T-helper 2 cell (primary cell): ENCODE measurements around the gene ARHGEF19.
"Not testable (repeated sequence)": the region's sequence is repeated elsewhere in the genome, so short reads cannot be mapped to it uniquely, and the experiment has no call there.

ENCODE experiments used
- DNase-seq, 5 experiments: peaks; one replicate each; pipeline versions ENCODE4 v3.0.0 to v3.0.0-alpha.2; 2012 to 2022

The ARHGEF19 gene

DNA sequence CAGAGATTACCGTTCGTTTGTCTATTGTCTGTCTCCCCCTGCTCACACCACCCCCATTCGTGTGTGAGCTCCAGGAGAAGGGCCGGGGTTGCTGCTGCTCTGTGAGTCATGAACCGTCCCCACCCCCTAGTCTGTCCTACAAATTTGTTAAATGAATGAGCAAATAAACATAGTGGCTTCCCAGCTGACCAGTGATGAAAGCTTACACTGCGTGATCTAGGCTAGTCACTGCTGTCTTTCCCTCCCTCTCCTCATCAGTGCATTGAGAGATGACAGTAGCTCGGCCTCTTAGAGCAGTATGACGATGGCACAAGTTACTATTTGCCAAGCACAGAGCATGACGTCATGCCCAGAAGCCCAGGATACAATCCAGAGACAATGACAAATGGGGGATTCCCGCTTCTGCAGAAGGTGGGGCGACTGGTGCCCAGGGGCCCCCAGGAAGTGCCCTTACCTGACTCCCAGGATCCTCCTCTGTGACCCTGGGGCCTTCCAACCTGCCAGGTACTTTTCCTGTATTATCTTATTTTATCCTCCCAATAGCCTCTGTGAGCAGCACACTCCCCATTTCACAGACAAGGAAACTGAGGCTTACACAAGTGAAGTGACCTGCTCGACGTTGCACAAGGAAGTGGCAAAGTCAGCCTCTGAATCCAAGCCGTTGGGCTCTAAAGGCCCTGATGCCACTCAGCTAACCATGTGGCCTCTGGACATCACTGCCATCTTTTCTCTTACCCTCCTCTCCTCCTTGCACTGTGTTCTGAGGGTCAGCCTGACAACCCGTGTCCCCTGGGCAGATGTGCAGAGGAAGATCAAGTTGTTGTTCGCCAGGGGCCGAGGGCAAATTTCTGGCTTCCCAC is 48.0 kb downstream of the ARHGEF19 start:
- DNase-seq, result no peak

DNA sequence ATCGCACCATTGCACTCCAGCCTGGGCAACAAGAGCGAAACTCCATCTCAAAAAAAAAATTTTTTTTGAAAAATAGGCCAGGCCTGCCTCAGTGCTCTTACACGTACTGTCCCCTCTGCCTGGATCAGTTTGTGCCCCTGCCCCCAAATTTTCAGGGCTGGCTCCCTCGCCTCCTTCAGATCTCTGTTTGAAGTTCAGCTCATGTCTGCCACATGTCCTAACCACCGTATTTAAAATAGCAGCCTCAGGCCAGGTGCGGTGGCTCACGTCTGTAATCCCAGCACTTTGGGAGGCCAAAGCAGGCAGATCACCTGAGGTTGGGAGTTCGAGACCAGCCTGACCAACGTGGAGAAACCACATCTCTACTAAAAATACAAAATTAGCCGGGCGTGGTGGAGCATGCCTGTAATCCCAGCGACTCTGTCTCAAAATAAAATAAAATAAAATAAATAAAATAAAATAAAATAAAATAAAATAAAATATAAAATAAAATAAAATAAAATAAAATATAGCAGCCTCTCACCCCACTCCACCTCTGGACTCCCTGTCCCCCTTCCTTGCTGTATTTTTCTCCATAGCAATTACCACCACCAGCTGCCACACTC is 48.7 kb downstream of the ARHGEF19 start:
- DNase-seq, result not testable (repeated sequence)

GRCh38 chr1:16162163-16162822 is 50.2 kb downstream of the ARHGEF19 start:
- DNase-seq, result peak; percentile 38 to 73 (median 56)

DNA sequence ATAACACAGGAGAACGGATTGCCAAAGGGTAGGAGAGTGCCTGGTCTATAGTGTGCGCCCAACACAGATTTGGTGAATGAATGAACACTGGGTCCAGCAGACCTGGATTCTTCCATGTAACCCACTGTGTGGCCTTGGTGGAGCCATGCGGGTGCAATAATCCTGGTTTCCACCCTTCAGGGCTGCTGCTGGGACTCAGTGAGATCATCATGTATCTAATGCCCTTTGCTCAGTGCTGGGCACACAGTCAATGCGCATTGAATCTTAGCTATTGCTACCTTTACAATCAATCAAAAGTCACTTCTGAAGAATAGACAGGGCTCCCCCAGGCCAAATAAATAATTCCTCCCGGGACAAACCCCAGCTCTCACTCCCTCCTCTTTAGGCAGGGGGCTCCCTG is 50.7 kb downstream of the ARHGEF19 start:
- DNase-seq, result no peak

- no peak for DNase-seq
These were observed 53.2 kb downstream of the ARHGEF19 start for GRCh38 chr1:16158993-16159831.

DNA sequence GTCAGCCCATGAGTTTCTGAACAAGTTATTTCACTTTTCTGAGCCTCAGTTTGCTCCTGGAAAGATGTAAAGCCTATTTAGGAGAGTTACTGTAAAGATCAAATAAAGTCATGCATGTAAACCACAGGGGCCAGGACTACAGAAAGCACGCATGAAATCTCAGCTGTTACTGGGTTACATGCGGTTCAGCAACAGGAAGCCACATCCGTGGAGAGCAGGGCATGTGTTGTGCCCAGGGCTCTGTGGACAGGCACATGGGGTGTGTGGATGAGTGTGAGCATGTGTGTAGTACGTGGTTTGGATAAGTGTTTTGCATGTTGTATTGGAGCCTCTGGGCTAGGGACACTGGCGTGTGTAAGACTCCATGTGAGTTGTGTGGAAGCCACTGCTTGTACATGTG is 54.4 kb downstream of the ARHGEF19 start:
- peak in 3 of 5 experiments; percentile 33 to 84 (median 55) for DNase-seq

- DNase-seq, result no peak
These were observed 55.5 kb downstream of the ARHGEF19 start for GRCh38 chr1:16156848-16157495.

GRCh38 chr1:16155537-16156410 is 56.7 kb downstream of the ARHGEF19 start, which contains the start of gene EPHA2:
EPHA2 (minus strand) TSS chr1:16156069; CDS start chr1:16155932, 137 bp downstream.
- no peak for DNase-seq

- DNase-seq, result no peak
These were observed 58.3 kb downstream of the ARHGEF19 start for GRCh38 chr1:16153999-16154673.

DNA sequence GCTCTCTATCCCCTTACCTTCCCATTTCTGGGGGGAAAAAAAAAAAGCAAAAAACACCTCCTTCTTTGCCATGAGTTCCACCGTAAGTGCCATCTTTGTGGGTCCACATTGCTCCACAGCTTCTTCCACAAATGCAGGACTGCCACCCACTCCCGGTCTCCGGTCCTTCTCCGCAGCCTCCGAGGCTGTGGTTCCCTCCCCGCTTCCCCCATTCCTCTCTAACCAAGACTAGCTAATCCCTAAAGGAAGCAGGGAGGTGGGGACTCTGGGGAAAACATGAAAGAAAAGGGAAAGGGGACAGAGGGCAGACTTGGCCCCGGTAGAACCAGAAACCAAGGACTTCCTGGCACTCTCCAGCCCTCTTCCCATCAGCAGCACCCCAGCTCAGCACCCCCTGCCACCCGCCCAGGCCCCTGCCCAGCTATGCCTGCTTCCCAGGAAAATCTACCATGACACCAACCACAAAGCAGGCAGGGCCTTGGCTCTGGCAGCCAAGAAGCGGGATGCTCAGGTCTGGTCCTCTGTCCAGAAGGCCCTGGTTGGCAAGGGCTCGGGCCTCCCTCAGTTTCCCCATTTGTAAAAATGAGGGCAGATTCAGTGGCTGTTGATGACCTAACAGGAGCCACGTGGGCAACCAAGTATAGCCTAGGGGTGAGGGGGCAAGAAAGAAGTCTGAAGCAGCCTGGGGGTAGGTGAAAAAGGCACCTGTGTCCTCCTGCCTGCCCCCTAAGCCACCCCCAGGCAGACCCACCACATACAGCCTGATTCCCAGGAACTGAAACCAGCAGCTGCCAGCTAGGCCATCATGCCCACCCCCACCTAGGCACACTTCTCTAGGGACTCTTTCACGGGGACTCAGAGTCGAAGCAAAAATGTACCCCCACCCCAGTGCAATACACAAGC is 59.1 kb downstream of the ARHGEF19 start:
- no peak for DNase-seq

DNA sequence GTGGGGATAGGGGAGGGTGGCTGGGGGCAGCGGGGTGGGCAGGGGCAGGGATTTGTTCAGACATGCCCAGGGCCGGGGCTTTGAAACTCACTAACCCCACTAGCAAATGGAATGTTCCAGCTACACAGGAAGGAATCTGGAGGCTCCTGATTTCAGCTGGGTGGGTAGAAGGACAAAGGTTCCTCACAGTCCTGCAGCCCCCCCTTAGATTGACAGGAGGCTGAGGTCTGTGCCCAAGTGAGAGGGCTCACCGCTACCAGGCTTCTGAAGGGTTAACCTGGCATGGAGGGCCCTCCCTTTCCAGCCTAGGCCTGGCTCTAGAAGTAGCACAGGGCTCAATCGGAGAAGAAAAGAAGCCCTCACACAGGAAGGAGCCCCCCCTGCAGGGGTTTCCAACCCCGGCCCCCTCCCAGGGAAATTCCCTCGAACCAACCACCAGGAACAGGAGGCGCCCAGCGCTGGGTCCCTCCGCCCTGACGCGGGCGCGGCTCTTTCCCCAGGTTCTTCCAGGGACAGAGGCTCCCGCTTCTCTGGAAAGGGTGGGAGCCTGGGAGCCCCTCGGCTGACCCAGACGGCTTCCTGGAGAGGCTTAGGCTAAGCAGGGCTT is 59.9 kb downstream of the ARHGEF19 start:
- DNase-seq, result no peak

GRCh38 chr1:16151995-16152384 is 60.5 kb downstream of the ARHGEF19 start:
- no peak for DNase-seq

GRCh38 chr1:16151196-16151994 is 61.1 kb downstream of the ARHGEF19 start:
- no peak for DNase-seq

DNA sequence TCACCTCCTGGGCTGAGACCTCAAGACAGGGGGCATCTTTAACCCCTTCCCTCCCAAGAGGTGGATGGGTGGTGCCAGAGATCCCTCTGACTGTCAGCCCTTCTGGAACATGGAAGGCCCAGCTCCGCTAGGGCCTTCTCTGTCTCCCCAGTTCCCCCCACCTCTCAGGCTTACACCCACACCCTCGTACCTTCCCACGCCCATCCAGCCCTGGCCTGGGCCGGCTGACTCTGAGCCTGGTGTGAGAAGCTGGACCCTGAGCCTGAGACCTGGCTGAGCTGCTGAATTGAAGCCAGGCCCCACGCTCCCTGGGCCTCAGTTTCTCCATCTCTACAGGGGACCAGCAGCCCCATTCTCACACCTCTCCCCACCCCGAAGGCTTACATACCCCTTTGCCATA is 61.9 kb downstream of the ARHGEF19 start:
- DNase-seq, result no peak

DNA sequence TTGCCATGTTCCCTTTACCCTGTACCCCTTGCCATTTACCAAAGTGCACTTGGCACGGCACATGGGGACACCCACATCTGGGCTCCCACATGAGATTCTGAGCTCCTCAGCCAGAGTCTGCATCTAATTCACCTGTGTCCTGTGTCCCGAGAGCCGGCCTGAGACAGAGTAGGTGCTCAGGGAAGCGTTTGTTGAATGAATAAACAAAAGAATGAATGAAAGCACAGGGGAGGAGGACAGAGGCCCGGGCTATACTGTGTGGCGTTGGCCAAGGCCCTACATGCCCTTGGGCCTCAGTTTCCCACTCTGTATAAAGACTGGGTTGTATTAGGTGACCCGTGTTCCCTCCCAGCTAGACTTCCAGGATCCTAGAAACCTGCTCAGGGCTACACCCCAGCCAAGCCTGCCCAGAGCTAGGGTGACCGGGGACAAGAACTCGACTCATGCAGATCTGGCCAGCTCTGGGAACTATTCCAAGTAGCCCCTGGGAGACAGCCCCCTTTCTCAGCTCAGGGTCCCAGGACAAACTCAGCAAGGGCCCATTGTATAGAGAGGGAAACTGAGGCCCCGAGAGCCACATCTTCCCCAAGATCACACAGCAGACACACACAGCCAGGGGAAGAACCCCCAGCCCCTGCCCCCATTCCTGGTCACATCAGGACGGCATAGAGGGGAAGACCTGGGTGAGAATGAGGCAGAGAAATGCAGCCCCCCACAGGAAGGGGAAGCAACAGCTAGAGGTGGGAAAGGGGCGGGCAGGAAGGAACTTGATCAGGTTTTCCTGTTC is 62.6 kb downstream of the ARHGEF19 start:
- DNase-seq, result no peak

DNA sequence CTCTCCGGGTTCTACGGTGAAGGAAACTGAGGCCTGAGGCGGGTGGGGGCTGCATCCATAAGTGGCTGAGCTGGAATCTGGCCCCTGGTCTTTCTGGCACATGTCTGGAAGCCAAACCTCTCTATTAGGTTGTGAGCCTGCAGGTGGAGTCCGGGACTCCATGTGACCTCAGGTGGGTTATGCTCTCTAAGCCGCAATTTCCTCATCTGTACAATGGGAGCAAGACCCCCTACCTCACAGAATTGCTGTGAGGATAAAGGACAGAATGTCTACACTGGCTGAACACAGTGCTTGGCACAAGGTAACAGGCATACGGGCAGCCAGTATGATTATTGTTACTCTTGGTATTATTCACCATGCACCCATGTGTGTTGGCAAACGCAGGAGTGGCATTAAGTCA is 63.3 kb downstream of the ARHGEF19 start:
- DNase-seq, result no peak
